ENCODE data around the gene SIRT3.
"Not testable (repeated sequence)": the region's sequence is repeated elsewhere in the genome, so short reads cannot be mapped to it uniquely, and the experiment has no call there.

DNA sequence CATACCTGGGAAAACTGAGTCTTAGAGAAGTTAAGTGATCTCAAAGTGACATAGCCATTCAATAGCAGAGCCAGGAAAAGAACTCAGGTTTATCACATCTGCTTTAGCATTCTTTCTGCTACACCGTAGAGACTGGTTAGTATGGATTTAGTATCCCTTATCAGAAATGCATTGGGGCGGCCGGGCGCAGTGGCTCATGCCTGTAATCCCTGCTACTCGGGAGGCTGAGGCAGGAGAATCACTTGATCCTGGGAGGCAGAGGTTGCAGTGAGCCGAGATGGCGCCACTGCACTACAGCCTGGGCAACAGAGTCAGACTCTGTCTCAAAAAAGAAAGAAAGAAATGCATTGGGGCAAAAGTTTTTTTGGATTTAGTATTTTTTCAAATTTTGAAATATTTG, 2.2 kb upstream of the SIRT3 start:
- TF ChIP-seq, protein P1, sequence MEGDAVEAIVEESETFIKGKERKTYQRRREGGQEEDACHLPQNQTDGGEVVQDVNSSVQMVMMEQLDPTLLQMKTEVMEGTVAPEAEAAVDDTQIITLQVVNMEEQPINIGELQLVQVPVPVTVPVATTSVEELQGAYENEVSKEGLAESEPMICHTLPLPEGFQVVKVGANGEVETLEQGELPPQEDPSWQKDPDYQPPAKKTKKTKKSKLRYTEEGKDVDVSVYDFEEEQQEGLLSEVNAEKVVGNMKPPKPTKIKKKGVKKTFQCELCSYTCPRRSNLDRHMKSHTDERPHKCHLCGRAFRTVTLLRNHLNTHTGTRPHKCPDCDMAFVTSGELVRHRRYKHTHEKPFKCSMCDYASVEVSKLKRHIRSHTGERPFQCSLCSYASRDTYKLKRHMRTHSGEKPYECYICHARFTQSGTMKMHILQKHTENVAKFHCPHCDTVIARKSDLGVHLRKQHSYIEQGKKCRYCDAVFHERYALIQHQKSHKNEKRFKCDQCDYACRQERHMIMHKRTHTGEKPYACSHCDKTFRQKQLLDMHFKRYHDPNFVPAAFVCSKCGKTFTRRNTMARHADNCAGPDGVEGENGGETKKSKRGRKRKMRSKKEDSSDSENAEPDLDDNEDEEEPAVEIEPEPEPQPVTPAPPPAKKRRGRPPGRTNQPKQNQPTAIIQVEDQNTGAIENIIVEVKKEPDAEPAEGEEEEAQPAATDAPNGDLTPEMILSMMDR (optimal IDR thresholded peaks at IDR 0.05 in 1 of 3, IDR thresholded peaks at IDR 0.05 in 1 of 3, conservative IDR thresholded peaks at IDR 0.05 in 1 of 3; ENCODE audit: extremely low read depth in 1 of 3, insufficient read depth in 2 of 3, low read length in 3 of 3), result not testable (repeated sequence)
- not testable (repeated sequence) for TF ChIP-seq EZH2 (IDR thresholded peaks at IDR 0.05; ENCODE audit: low read length)

Measured in keratinocyte (primary cell).